Activated T-helper 17 cell treated with anti-CD3 and anti-CD28 coated beads, Interleukin-2, amount 50 U/mL, for 72 hours (primary cell): Measurements from ENCODE around the gene MNAT1. TPM values are rescaled to one million over a fixed set of nuclear protein-coding genes. Genes with fewer than 3 reads are reported as not detected.

Experiments
- ATAC-seq: fragments of 150-1000 bp; cut with Tn5 transposase; replicated peaks from 2 replicates; pipeline ENCODE4 v1.10.0; 2021; ENCODE audit warnings: mild to moderate bottlenecking, moderate library complexity
- H3K27ac Mint-ChIP-seq: one replicate; pipeline ENCODE4 v1.8.0; 2022; ENCODE audit warnings: mixed read lengths
- H3K27me3 Mint-ChIP-seq: one replicate; pipeline ENCODE4 v1.8.0; 2022; ENCODE audit warnings: mixed read lengths
- H3K36me3 Mint-ChIP-seq: one replicate; pipeline ENCODE4 v1.8.0; 2022; ENCODE audit warnings: low read depth, mild to moderate bottlenecking, mixed read lengths
- H3K4me1 Mint-ChIP-seq: one replicate; pipeline ENCODE4 v1.8.0; 2022; ENCODE audit warnings: mixed read lengths
- H3K4me3 Mint-ChIP-seq: one replicate; pipeline ENCODE4 v1.8.0; 2022; ENCODE audit warnings: mild to moderate bottlenecking, mixed read lengths
- H3K9me3 Mint-ChIP-seq: one replicate; pipeline ENCODE4 v1.8.0; 2022; ENCODE audit warnings: mixed read lengths
- total RNA-seq, 2 donors: library from RNA; stranded (reverse); gene quantifications; one replicate each; pipeline ENCODE4 v1.2.3, GENCODE V29; 2022

The MNAT1 gene
- total RNA-seq, 2 donors from 2014 or later = 13.4 to 29.9 TPM

GRCh38 chr14:60965402-60965801 is 230.8 kb downstream of the MNAT1 start:
- H3K27me3 Mint-ChIP-seq = no peaks in the 10 kb centered on the region
- H3K4me1 Mint-ChIP-seq = peaks cover 5% of the 10 kb centered on the region
- H3K36me3 Mint-ChIP-seq = no peaks in the 10 kb centered on the region
- H3K9me3 Mint-ChIP-seq = peaks cover 3% of the 10 kb centered on the region
- H3K27ac Mint-ChIP-seq = peak overlapping the region; percentile 41
- no peak overlapping the region for H3K4me3 Mint-ChIP-seq
- ATAC-seq = peak; percentile 97

- peaks cover 6% of the 10 kb centered on the region for H3K36me3 Mint-ChIP-seq
- H3K27ac Mint-ChIP-seq = no peak overlapping the region
- H3K4me1 Mint-ChIP-seq = peaks cover 5% of the 10 kb centered on the region
- H3K9me3 Mint-ChIP-seq = no peaks in the 10 kb centered on the region
- H3K4me3 Mint-ChIP-seq = no peak overlapping the region
- ATAC-seq = no peak
- H3K27me3 Mint-ChIP-seq = no peaks in the 10 kb centered on the region
These were observed 233.5 kb downstream of the MNAT1 start for GRCh38 chr14:60968099-60968498.

- no peaks in the 10 kb centered on the region for H3K9me3 Mint-ChIP-seq
- H3K4me3 Mint-ChIP-seq = no peak overlapping the region
- no peaks in the 10 kb centered on the region for H3K27me3 Mint-ChIP-seq
- ATAC-seq = no peak
- H3K27ac Mint-ChIP-seq = no peak overlapping the region
- peaks cover 6% of the 10 kb centered on the region for H3K36me3 Mint-ChIP-seq
- H3K4me1 Mint-ChIP-seq = peaks cover 5% of the 10 kb centered on the region
These were observed 234.1 kb downstream of the MNAT1 start for GRCh38 chr14:60968671-60969070.

GRCh38 chr14:60970146-60970545 is 235.6 kb downstream of the MNAT1 start:
- H3K4me3 Mint-ChIP-seq = no peak overlapping the region

GRCh38 chr14:60971271-60971670 is 236.7 kb downstream of the MNAT1 start:
- peaks cover 16% of the 10 kb centered on the region for H3K36me3 Mint-ChIP-seq
- H3K27me3 Mint-ChIP-seq = no peaks in the 10 kb centered on the region
- no peak for ATAC-seq
- H3K9me3 Mint-ChIP-seq = no peaks in the 10 kb centered on the region
- H3K27ac Mint-ChIP-seq = no peak overlapping the region
- no peak overlapping the region for H3K4me3 Mint-ChIP-seq
- H3K4me1 Mint-ChIP-seq = no peaks in the 10 kb centered on the region

More at GRCh38 chr14:60970146-60970545, 235.6 kb downstream of the MNAT1 start:
- ATAC-seq = no peak
- no peak overlapping the region for H3K27ac Mint-ChIP-seq
- no peaks in the 10 kb centered on the region for H3K27me3 Mint-ChIP-seq
- H3K4me1 Mint-ChIP-seq = peaks cover 5% of the 10 kb centered on the region
- H3K36me3 Mint-ChIP-seq = peaks cover 13% of the 10 kb centered on the region
- no peaks in the 10 kb centered on the region for H3K9me3 Mint-ChIP-seq

GRCh38 chr14:60972295-60972694 is 237.7 kb downstream of the MNAT1 start:
- no peaks in the 10 kb centered on the region for H3K9me3 Mint-ChIP-seq
- H3K4me3 Mint-ChIP-seq = no peak overlapping the region
- H3K27me3 Mint-ChIP-seq = no peaks in the 10 kb centered on the region
- no peak for ATAC-seq
- H3K4me1 Mint-ChIP-seq = no peaks in the 10 kb centered on the region
- peaks cover 26% of the 10 kb centered on the region for H3K36me3 Mint-ChIP-seq
- no peak overlapping the region for H3K27ac Mint-ChIP-seq

- Mint-ChIP-seq H3K27ac (no peak overlapping the region), H3K9me3 (no peaks in the 10 kb centered on the region), H3K36me3 (peaks cover 33% of the 10 kb centered on the region), H3K4me3 (no peak overlapping the region), H3K27me3 (no peaks in the 10 kb centered on the region), H3K4me1 (no peaks in the 10 kb centered on the region)
- no peak for ATAC-seq
These were observed 238.5 kb downstream of the MNAT1 start for GRCh38 chr14:60973070-60973469.

GRCh38 chr14:60974090-60974651 is 239.6 kb downstream of the MNAT1 start:
- Mint-ChIP-seq H3K27ac (no peak overlapping the region), H3K36me3 (peaks cover 41% of the 10 kb centered on the region), H3K9me3 (no peaks in the 10 kb centered on the region), H3K4me3 (no peak overlapping the region), H3K27me3 (no peaks in the 10 kb centered on the region), H3K4me1 (peaks cover under 1% of the 10 kb centered on the region)
- no peak for ATAC-seq

GRCh38 chr14:60975551-60975950 is 241.0 kb downstream of the MNAT1 start:
- peaks cover 47% of the 10 kb centered on the region for H3K36me3 Mint-ChIP-seq
- H3K27me3 Mint-ChIP-seq = no peaks in the 10 kb centered on the region
- no peak overlapping the region for H3K27ac Mint-ChIP-seq
- ATAC-seq = no peak
- no peak overlapping the region for H3K4me3 Mint-ChIP-seq
- H3K9me3 Mint-ChIP-seq = no peaks in the 10 kb centered on the region
- H3K4me1 Mint-ChIP-seq = peaks cover 10% of the 10 kb centered on the region

- Mint-ChIP-seq H3K9me3 (no peaks in the 10 kb centered on the region), H3K4me1 (peaks cover 10% of the 10 kb centered on the region), H3K36me3 (peaks cover 41% of the 10 kb centered on the region), H3K4me3 (peak overlapping the region; percentile 33), H3K27me3 (no peaks in the 10 kb centered on the region), H3K27ac (peak overlapping the region; percentile 10)
- no peak for ATAC-seq
These were observed 243.3 kb downstream of the MNAT1 start for GRCh38 chr14:60977847-60978246.

- H3K27ac Mint-ChIP-seq = no peak within 1 kb of the TSS
- no peaks in the 10 kb centered on the region for H3K27me3 Mint-ChIP-seq
- peak; percentile 89 for ATAC-seq
- peaks cover 10% of the 10 kb centered on the region for H3K4me1 Mint-ChIP-seq
- peaks cover 48% of the 10 kb centered on the region for H3K36me3 Mint-ChIP-seq
- H3K4me3 Mint-ChIP-seq = no peak within 1 kb of the TSS
- no peaks in the 10 kb centered on the region for H3K9me3 Mint-ChIP-seq
These were observed 246.5 kb downstream of the MNAT1 start, which contains the start of the genes SLC38A6 and TRMT5 for GRCh38 chr14:60980811-60981632. Gene SLC38A6 (plus strand): TSS chr14:60981245. CDS start chr14:60981278, 33 bp downstream. Gene TRMT5 (minus strand): TSS chr14:60981079. CDS start chr14:60980973, 106 bp downstream.

GRCh38 chr14:60981633-60982455 is 247.3 kb downstream of the MNAT1 start:
- H3K4me3 Mint-ChIP-seq = no peak overlapping the region

GRCh38 chr14:60984196-60984595 is 249.6 kb downstream of the MNAT1 start:
- H3K36me3 Mint-ChIP-seq = peaks cover 29% of the 10 kb centered on the region
- no peak for ATAC-seq
- H3K4me3 Mint-ChIP-seq = no peak overlapping the region
- no peak overlapping the region for H3K27ac Mint-ChIP-seq
- no peaks in the 10 kb centered on the region for H3K27me3 Mint-ChIP-seq
- H3K4me1 Mint-ChIP-seq = peaks cover 8% of the 10 kb centered on the region
- no peaks in the 10 kb centered on the region for H3K9me3 Mint-ChIP-seq

More at GRCh38 chr14:60981633-60982455, 247.3 kb downstream of the MNAT1 start:
- no peak overlapping the region for H3K27ac Mint-ChIP-seq
- no peak for ATAC-seq
- H3K9me3 Mint-ChIP-seq = no peaks in the 10 kb centered on the region
- peaks cover 10% of the 10 kb centered on the region for H3K4me1 Mint-ChIP-seq
- no peaks in the 10 kb centered on the region for H3K27me3 Mint-ChIP-seq
- peaks cover 43% of the 10 kb centered on the region for H3K36me3 Mint-ChIP-seq

GRCh38 chr14:60986500-60986899 is 251.9 kb downstream of the MNAT1 start:
- H3K4me3 Mint-ChIP-seq = no peak overlapping the region
- H3K27me3 Mint-ChIP-seq = no peaks in the 10 kb centered on the region
- H3K27ac Mint-ChIP-seq = no peak overlapping the region
- H3K9me3 Mint-ChIP-seq = no peaks in the 10 kb centered on the region
- H3K4me1 Mint-ChIP-seq = no peaks in the 10 kb centered on the region
- no peak for ATAC-seq
- peaks cover 23% of the 10 kb centered on the region for H3K36me3 Mint-ChIP-seq
